ENCODE results near the gene ARHGEF1.

DNA sequence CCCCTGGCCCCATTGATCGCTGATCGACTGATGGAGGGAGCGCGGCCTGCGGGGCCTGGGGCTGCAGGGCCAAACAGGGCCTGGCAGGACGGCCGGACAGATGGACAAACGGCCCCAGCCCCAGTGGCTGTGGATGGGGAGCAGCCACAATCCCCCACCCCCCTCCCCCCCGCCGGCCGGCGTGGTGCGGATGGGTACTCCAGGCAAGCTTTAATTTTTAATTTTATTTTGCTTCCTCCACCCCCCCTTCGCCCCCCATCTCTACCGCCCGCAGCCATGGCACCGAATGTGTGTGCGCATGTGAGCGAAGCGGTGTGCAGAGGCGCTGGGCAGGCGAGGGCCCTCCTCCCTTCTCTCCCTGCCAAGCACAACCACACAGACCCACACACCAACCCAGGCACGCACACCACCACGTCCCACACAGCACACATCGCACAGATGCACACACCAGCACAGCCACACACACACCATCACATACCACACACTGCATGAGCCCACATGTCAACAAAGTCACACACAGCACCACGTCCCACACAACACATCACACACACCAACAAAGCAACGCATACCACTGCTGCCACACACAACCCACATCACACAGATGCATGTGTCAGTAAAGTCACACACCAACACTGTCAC is 32.9 kb downstream of the ARHGEF1 start:
- TF ChIP-seq POLR2AphosphoS5 (IDR thresholded peaks at IDR 0.05; ENCODE audit: low read depth, low read length) = no peak
- TF ChIP-seq POLR2A (IDR thresholded peaks at IDR 0.05; ENCODE audit: low read depth, low read length) = no peak
